Gastroesophageal sphincter (tissue), 4 donors: ENCODE data around the gene CACNA2D3. TPM values are rescaled to one million over a fixed set of nuclear protein-coding genes. Genes with fewer than 3 reads are reported as not detected.

Source experiments
- ATAC-seq: fragments of 150-250 bp; one replicate; pipeline ENCODE4 v1.9.1; 2016; ENCODE audit warnings: mild to moderate bottlenecking, moderate library complexity
- H3K27ac ChIP-seq, 4 donors: fragments of 200-600 bp; sonication (generic) in 3 of 4; 1 replicate in 3 of 4; 2 replicates in 1 of 4; pipeline ENCODE4 v1.5.1; 2016 to 2019
- H3K27me3 ChIP-seq: fragments of 200-600 bp; sonication (generic); one replicate; pipeline ENCODE4 v1.5.1; 2019
- H3K36me3 ChIP-seq, 2 donors: fragments of 200-600 bp; sonication (generic); one replicate each; pipeline ENCODE4 v1.5.1; 2019; ENCODE audit warnings: control low read depth in 1 of 2
- H3K4me1 ChIP-seq, 3 donors: fragments of 200-600 bp; sonication (generic); 1 replicate in 2 of 3; 2 replicates in 1 of 3; pipeline ENCODE4 v1.5.1; 2016 to 2019; ENCODE audit warnings: control low read depth in 2 of 3
- H3K4me3 ChIP-seq, 2 donors: fragments of 200-600 bp; sonication (generic); one replicate each; pipeline ENCODE4 v1.5.1; 2019; ENCODE audit warnings: mild to moderate bottlenecking in 1 of 2, moderate library complexity in 1 of 2
- H3K9me3 ChIP-seq, 3 donors: fragments of 200-600 bp; sonication (generic); one replicate each; pipeline ENCODE4 v1.5.1; 2017 to 2019; ENCODE audit warnings: control low read depth in 2 of 3
- CTCF ChIP-seq, 4 experiments: fragments of 200-600 bp in 2 of 4; fragments of 450-650 bp in 2 of 4; sonication (generic) in 1 of 4; IDR thresholded peaks; one replicate each; pipeline ENCODE4 v1.5.1; 2017 to 2019; ENCODE audit warnings: antibody characterized with exemption in 4 of 4, mild to moderate bottlenecking in 2 of 4, moderate library complexity in 2 of 4
- EP300 ChIP-seq: sonication (generic); formaldehyde crosslinking; IDR thresholded peaks from one replicate; pipeline ENCODE4 v1.6.1; 2017; ENCODE audit warnings: antibody characterized with exemption, mild to moderate bottlenecking
- POLR2A ChIP-seq, 2 donors: fragments of 450-650 bp; IDR thresholded peaks; one replicate each; pipeline ENCODE4 v1.6.1; 2017; ENCODE audit warnings: antibody characterized with exemption in 2 of 2, mild to moderate bottlenecking in 2 of 2, moderate library complexity in 1 of 2
- POLR2AphosphoS5 ChIP-seq: sonication (generic); formaldehyde crosslinking; IDR thresholded peaks from one replicate; pipeline ENCODE4 v1.6.1; 2017; ENCODE audit warnings: antibody characterized with exemption
- whole genome bisulfite sequencing, 2 donors: methylation state at CpG; one replicate each; pipeline ENCODE4 v1.1.5; 2018; ENCODE audit warnings: low coverage in 1 of 2; 5-methylcytosine and 5-hydroxymethylcytosine counted together
- total RNA-seq, 4 donors: library from RNA; depleted of rRNA; stranded (reverse); fragments of >200 nt; gene quantifications; one replicate each; pipeline ENCODE4 v1.1.0, GENCODE V29; 2016

Gene CACNA2D3
- total RNA-seq, 4 donors from 2014 or later = 0.94 to 6.5 (median 3.5) TPM

DNA sequence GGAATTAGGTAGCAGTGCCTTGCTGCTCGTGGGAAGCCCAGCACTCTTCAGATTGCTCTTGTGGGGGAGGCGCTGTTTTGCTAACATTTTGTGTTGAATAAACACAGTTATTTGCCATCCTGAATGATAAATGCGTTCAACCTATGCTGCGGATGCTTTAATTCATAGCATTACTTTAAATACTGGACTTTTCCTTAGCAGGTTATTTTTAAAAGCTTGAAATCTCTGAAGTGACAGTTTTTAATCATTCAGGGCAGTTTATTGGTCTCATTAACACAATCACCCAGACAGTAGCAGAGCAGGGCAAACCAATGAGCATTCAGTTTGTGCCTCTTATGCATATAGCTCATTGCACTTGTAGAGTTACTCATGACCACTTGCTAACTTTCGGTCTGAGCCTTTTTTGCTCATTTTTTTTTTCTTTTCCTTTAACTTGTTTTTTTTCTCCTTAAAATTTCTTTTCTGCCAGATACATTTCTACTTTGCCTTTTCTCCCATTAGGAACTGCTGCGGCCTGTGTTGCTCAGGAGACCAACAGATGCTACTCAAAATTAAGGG lies 5.2 kb downstream of the CACNA2D3 start:
- no peaks in the 10 kb centered on the region for H3K36me3 ChIP-seq
- H3K27me3 ChIP-seq = peaks cover 7% of the 10 kb centered on the region
- H3K4me3 ChIP-seq = no peak overlapping the region
- H3K4me1 ChIP-seq = peaks cover 0 to 23% (median 0%) of the 10 kb centered on the region in 3 donors
- no peak overlapping the region for H3K27ac ChIP-seq
- 85 to 92% methylated on average over 5 to 6 of the region's 6 CpGs for WGBS, 2 donors
- TF ChIP-seq CTCF (IDR thresholded peaks at IDR 0.05) (no peak), POLR2AphosphoS5 (no peak), POLR2A (IDR thresholded peaks at IDR 0.05) (no peak), EP300 (no peak)
- ATAC-seq = no peak
- H3K9me3 ChIP-seq = no peaks in the 10 kb centered on the region

DNA sequence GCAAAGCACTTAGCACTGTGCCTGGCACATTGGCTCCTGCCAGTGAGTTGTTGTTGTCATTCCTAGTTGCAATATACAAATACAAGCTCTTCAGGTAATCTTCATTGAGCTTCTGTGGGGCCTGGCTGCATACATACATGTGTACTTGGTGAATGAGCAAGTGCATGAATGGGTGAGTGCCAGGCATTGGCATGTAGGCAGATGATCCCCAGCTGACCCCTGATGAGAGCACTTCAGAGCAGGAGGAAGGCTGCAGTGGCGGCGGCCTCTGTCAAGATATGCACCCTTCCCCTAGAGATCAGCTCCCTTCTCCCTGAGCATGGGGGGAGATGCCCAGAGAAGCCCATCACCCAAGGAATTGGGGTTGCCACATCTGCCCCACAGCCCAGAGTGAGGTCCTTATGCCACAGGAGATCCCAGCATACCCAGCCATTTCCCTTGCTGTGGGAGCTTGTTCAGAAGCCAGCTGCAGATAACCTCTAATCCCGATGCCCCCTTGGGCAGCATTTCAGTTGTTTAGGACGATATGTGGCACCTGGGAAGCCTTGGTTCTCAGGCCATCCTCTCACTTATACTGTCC lies 8.8 kb downstream of the CACNA2D3 start:
- 70% methylated on average over 2 of the region's 4 CpGs; no CpG with 5 or more reads in 1 of the 2 donors for WGBS, 2 donors
- no peak for ATAC-seq

GRCh38 chr3:54131890-54132289 lies 9.5 kb downstream of the CACNA2D3 start:
- Histone ChIP-seq H3K27me3 (no peaks in the 10 kb centered on the region), H3K36me3 (no peaks in the 10 kb centered on the region), H3K9me3 (no peaks in the 10 kb centered on the region), H3K4me1 (no peaks in the 10 kb centered on the region), H3K27ac (no peak overlapping the region), H3K4me3 (no peak overlapping the region)
- ATAC-seq = no peak
- no peak for TF ChIP-seq EP300
- no peak for TF ChIP-seq POLR2AphosphoS5
- TF ChIP-seq POLR2A (IDR thresholded peaks at IDR 0.05) = no peak
- no peak for TF ChIP-seq CTCF (IDR thresholded peaks at IDR 0.05)
- WGBS, 2 donors = 81 to 83% methylated on average over 8 of the region's 8 CpGs

More for the DNA sequence above, 8.8 kb downstream of the CACNA2D3 start:
- no peak overlapping the region for H3K4me3 ChIP-seq
- no peaks in the 10 kb centered on the region for H3K36me3 ChIP-seq
- no peaks in the 10 kb centered on the region for H3K9me3 ChIP-seq
- H3K27ac ChIP-seq = no peak overlapping the region
- H3K27me3 ChIP-seq = no peaks in the 10 kb centered on the region
- H3K4me1 ChIP-seq = no peaks in the 10 kb centered on the region
- TF ChIP-seq CTCF (IDR thresholded peaks at IDR 0.05) (no peak), POLR2AphosphoS5 (no peak), POLR2A (IDR thresholded peaks at IDR 0.05) (no peak), EP300 (no peak)

DNA sequence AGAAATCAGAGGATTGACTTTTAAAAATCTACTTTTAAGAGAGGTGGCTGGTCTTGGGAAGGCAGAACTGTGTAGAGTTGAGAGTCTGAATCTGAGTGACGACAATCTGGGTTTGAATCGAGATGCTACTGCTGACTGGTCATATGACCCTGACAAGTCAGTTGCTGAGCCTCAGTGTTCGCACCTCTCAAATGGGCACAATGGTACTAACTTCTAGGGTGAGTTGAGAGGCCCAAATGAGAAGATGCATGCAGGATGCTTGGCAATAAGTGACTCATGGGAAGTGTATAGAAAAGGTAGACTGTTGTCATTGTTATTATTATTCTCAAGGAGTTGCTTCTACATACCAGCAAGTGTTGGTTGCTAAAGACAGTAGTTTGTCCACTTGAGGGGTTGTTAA lies 10.3 kb downstream of the CACNA2D3 start:
- no peak overlapping the region for H3K4me3 ChIP-seq
- no peaks in the 10 kb centered on the region for H3K27me3 ChIP-seq
- no peaks in the 10 kb centered on the region for H3K4me1 ChIP-seq
- ATAC-seq = no peak
- H3K36me3 ChIP-seq = no peaks in the 10 kb centered on the region
- WGBS, 2 donors = 83 to 87% methylated on average over 3 of the region's 3 CpGs
- TF ChIP-seq CTCF (IDR thresholded peaks at IDR 0.05) (no peak), POLR2A (IDR thresholded peaks at IDR 0.05) (no peak), EP300 (no peak), POLR2AphosphoS5 (no peak)
- no peak overlapping the region for H3K27ac ChIP-seq
- no peaks in the 10 kb centered on the region for H3K9me3 ChIP-seq

DNA sequence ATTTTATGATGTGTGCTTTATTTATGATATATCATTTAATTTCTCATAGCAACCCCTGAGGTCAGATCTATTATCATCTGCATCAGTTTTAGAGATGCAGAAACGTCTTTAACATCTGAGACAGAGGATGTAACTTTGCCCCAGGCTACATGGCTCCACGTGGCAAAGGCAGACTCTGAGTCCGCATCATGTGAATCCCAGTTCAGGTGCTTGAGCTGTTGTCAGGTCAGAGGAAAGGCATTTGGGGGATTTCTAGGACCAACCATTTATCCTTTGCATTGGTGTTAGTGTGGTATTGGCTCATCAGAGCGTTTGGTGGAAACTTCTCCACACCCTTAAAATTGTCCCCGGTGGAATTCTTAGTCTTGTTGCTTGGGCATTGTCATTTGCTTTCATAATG lies 10.8 kb downstream of the CACNA2D3 start:
- Histone ChIP-seq H3K36me3 (no peaks in the 10 kb centered on the region), H3K27me3 (no peaks in the 10 kb centered on the region), H3K4me3 (no peak overlapping the region), H3K27ac (no peak overlapping the region), H3K4me1 (no peaks in the 10 kb centered on the region), H3K9me3 (no peaks in the 10 kb centered on the region)
- TF ChIP-seq POLR2AphosphoS5 (no peak), EP300 (no peak), CTCF (IDR thresholded peaks at IDR 0.05) (no peak), POLR2A (IDR thresholded peaks at IDR 0.05) (no peak)
- ATAC-seq = no peak
- 73 to 84% methylated on average over 3 to 5 of the region's 5 CpGs for WGBS, 2 donors
